ENCODE measurements around the gene ADAM12.

ADAM12 gene

GRCh38 chr10:126425032-126425431 is 36.8 kb upstream of the ADAM12 start:
- Histone ChIP-seq H3K27ac (ENCODE audit: low read depth, low read length) (no peak overlapping the region), H3K4me3 (ENCODE audit: low read depth in 1 of 2, low read length in 2 of 2) (no peak overlapping the region), H3K36me3 (ENCODE audit: control insufficient read depth in 1 of 2, insufficient read depth in 2 of 2, low read length in 2 of 2) (no peaks in the 10 kb centered on the region), H3K9ac (ENCODE audit: low read depth in 1 of 2, low read length in 2 of 2) (no peak overlapping the region), H3K4me1 (ENCODE audit: control insufficient read depth in 1 of 2, insufficient read depth in 2 of 2, low read length in 2 of 2) (no peaks in the 10 kb centered on the region), H3K27me3 (ENCODE audit: control insufficient read depth in 1 of 2, insufficient read depth in 2 of 2, low read length in 2 of 2) (no peaks in the 10 kb centered on the region), H3K9me3 (ENCODE audit: control insufficient read depth in 1 of 2, low read length in 2 of 2) (peaks cover 9 to 15% of the 10 kb centered on the region in 2 donors)

DNA sequence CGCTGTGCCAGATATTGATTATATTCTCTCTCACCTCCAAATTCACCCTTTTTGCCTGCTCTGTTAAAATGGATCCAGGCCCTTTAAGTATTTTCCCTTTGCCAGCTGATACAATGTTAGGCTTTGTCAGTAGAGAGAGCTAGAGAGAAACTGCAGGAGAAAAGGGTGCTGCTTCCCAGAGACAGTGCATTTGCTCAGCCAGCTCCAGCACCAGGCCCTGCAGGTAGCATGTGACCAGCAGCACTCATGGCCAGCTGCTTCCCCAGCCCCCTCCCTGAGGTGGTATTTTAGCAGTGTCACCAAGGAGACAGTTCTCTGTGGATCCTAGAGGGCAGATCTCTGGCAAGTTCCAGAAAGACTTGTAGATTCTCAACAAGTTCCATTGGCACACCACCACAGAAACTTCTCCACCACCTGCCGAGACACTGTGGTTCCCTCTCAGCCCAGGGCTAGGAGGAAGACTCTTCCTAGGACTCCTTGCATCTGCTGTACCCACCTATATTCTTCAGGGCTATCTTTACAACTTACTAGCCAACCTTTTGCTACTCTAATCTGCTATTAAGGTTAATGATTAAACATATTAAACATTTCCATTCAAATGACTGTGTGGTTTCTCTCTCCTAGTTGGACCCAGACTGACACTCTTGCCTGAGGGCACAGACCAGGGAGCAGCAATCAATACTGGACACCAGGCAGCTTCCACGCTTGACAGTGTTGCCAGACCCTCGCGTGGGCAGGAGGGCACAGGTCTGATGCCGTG is 35.6 kb upstream of the ADAM12 start:
- Histone ChIP-seq H3K9ac (ENCODE audit: low read depth in 1 of 2, low read length in 2 of 2) (no peak overlapping the region), H3K27me3 (ENCODE audit: control insufficient read depth in 1 of 2, insufficient read depth in 2 of 2, low read length in 2 of 2) (no peaks in the 10 kb centered on the region), H3K36me3 (ENCODE audit: control insufficient read depth in 1 of 2, insufficient read depth in 2 of 2, low read length in 2 of 2) (no peaks in the 10 kb centered on the region), H3K27ac (ENCODE audit: low read depth, low read length) (no peak overlapping the region), H3K4me1 (ENCODE audit: control insufficient read depth in 1 of 2, insufficient read depth in 2 of 2, low read length in 2 of 2) (no peaks in the 10 kb centered on the region), H3K9me3 (ENCODE audit: control insufficient read depth in 1 of 2, low read length in 2 of 2) (peaks cover 9 to 15% of the 10 kb centered on the region in 2 donors), H3K4me3 (ENCODE audit: low read depth in 1 of 2, low read length in 2 of 2) (no peak overlapping the region)

DNA sequence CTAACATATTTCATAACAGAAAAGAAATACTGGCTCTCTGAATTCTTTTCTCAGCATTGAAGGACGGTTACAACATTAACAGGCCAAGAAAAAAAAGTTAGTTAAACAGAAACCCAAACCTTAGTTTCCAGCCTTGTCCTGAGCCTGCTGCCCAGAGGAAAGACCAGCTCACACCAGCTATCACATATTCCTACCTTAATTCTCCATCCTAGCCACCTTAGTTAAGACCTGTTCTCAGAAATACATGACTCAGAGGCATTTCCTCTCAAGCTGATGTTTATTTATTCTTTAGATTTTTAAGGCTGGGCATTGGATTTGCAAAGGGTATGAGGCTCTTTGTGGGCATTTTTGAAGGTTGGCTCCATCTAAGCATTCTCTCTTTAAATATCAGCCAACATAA is 34.3 kb upstream of the ADAM12 start:
- no peak overlapping the region for H3K9ac ChIP-seq (ENCODE audit: low read depth in 1 of 2, low read length in 2 of 2)
- H3K9me3 ChIP-seq (ENCODE audit: control insufficient read depth in 1 of 2, low read length in 2 of 2): peaks cover 9 to 15% of the 10 kb centered on the region in 2 donors
- H3K36me3 ChIP-seq (ENCODE audit: control insufficient read depth in 1 of 2, insufficient read depth in 2 of 2, low read length in 2 of 2): no peaks in the 10 kb centered on the region
- no peaks in the 10 kb centered on the region for H3K4me1 ChIP-seq (ENCODE audit: control insufficient read depth in 1 of 2, insufficient read depth in 2 of 2, low read length in 2 of 2)
- no peaks in the 10 kb centered on the region for H3K27me3 ChIP-seq (ENCODE audit: control insufficient read depth in 1 of 2, insufficient read depth in 2 of 2, low read length in 2 of 2)
- no peak overlapping the region for H3K4me3 ChIP-seq (ENCODE audit: low read depth in 1 of 2, low read length in 2 of 2)
- H3K27ac ChIP-seq (ENCODE audit: low read depth, low read length): no peak overlapping the region

DNA sequence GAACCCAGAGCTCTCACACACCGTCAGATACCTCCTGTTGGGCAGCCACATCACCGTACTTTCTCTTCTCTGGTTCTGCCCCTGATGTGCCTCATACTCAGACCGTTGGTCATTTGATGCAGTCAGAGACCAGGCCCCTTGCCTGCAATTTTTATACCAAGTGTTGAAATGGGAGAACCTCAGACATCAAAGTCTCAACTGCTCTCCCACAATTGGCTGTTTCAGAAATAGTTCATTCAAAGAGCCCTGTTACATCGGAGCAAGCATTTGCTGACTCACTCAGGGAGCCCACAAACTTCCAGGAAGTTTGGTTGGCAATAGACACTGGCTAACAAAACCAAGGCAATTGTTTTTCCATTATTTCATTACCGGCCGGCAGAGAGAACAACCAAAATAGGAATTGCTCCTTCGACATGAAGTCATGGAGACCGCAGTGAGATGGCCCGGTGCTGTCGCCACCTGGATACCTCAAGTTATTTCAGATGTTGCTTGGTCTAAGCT is 33.5 kb upstream of the ADAM12 start:
- no peaks in the 10 kb centered on the region for H3K27me3 ChIP-seq (ENCODE audit: control insufficient read depth in 1 of 2, insufficient read depth in 2 of 2, low read length in 2 of 2)
- H3K36me3 ChIP-seq (ENCODE audit: control insufficient read depth in 1 of 2, insufficient read depth in 2 of 2, low read length in 2 of 2): no peaks in the 10 kb centered on the region
- H3K9me3 ChIP-seq (ENCODE audit: control insufficient read depth in 1 of 2, low read length in 2 of 2): peaks cover 9 to 15% of the 10 kb centered on the region in 2 donors
- H3K27ac ChIP-seq (ENCODE audit: low read depth, low read length): no peak overlapping the region
- no peaks in the 10 kb centered on the region for H3K4me1 ChIP-seq (ENCODE audit: control insufficient read depth in 1 of 2, insufficient read depth in 2 of 2, low read length in 2 of 2)
- H3K9ac ChIP-seq (ENCODE audit: low read depth in 1 of 2, low read length in 2 of 2): no peak overlapping the region
- H3K4me3 ChIP-seq (ENCODE audit: low read depth in 1 of 2, low read length in 2 of 2): no peak overlapping the region

- Histone ChIP-seq H3K9me3 (ENCODE audit: control insufficient read depth in 1 of 2, low read length in 2 of 2) (peaks cover 9 to 15% of the 10 kb centered on the region in 2 donors), H3K4me3 (ENCODE audit: low read depth in 1 of 2, low read length in 2 of 2) (no peak overlapping the region), H3K4me1 (ENCODE audit: control insufficient read depth in 1 of 2, insufficient read depth in 2 of 2, low read length in 2 of 2) (no peaks in the 10 kb centered on the region), H3K36me3 (ENCODE audit: control insufficient read depth in 1 of 2, insufficient read depth in 2 of 2, low read length in 2 of 2) (no peaks in the 10 kb centered on the region), H3K27me3 (ENCODE audit: control insufficient read depth in 1 of 2, insufficient read depth in 2 of 2, low read length in 2 of 2) (no peaks in the 10 kb centered on the region), H3K9ac (ENCODE audit: low read depth in 1 of 2, low read length in 2 of 2) (no peak overlapping the region), H3K27ac (ENCODE audit: low read depth, low read length) (no peak overlapping the region)
Observed at GRCh38 chr10:126420567-126421300, 32.5 kb upstream of the ADAM12 start.

DNA sequence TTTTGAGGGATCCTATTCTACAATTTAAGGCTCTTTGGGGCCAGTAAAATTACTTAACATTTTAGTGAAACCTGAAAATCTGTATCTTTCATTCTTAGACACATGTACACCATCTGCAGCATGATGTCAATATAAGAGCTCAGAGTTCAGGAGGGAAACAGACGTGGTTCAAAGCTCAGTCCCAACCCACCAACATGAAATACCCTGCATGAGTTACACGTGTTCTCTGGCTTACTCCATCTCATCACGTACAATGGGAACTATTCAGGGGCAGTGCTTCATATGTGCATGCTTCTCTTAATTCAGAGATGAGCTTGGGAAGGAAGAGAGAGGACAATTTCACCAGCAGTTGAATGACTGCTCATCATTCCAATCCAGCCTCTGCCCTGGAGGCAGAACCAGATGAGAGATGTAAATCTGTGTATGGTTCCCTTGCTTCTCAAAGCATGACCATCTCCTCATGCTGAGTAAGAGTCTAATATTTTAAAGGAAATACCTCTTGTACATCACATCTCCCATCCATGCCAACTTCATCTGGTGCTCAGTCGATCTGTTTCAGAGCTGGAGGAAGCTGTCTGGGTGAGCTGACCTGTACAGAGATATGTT is 29.0 kb upstream of the ADAM12 start:
- Histone ChIP-seq H3K9ac (ENCODE audit: low read depth in 1 of 2, low read length in 2 of 2) (no peak overlapping the region), H3K9me3 (ENCODE audit: control insufficient read depth in 1 of 2, low read length in 2 of 2) (no peaks in the 10 kb centered on the region), H3K27me3 (ENCODE audit: control insufficient read depth in 1 of 2, insufficient read depth in 2 of 2, low read length in 2 of 2) (no peaks in the 10 kb centered on the region), H3K4me3 (ENCODE audit: low read depth in 1 of 2, low read length in 2 of 2) (no peak overlapping the region), H3K36me3 (ENCODE audit: control insufficient read depth in 1 of 2, insufficient read depth in 2 of 2, low read length in 2 of 2) (no peaks in the 10 kb centered on the region), H3K27ac (ENCODE audit: low read depth, low read length) (no peak overlapping the region), H3K4me1 (ENCODE audit: control insufficient read depth in 1 of 2, insufficient read depth in 2 of 2, low read length in 2 of 2) (no peaks in the 10 kb centered on the region)

- no peak overlapping the region for H3K4me3 ChIP-seq (ENCODE audit: low read depth in 1 of 2, low read length in 2 of 2)
- no peak overlapping the region for H3K27ac ChIP-seq (ENCODE audit: low read depth, low read length)
- H3K36me3 ChIP-seq (ENCODE audit: control insufficient read depth in 1 of 2, insufficient read depth in 2 of 2, low read length in 2 of 2): no peaks in the 10 kb centered on the region
- H3K9me3 ChIP-seq (ENCODE audit: control insufficient read depth in 1 of 2, low read length in 2 of 2): no peaks in the 10 kb centered on the region
- no peak overlapping the region for H3K9ac ChIP-seq (ENCODE audit: low read depth in 1 of 2, low read length in 2 of 2)
- H3K27me3 ChIP-seq (ENCODE audit: control insufficient read depth in 1 of 2, insufficient read depth in 2 of 2, low read length in 2 of 2): no peaks in the 10 kb centered on the region
- no peaks in the 10 kb centered on the region for H3K4me1 ChIP-seq (ENCODE audit: control insufficient read depth in 1 of 2, insufficient read depth in 2 of 2, low read length in 2 of 2)
Observed at GRCh38 chr10:126409821-126410220, 21.5 kb upstream of the ADAM12 start.

GRCh38 chr10:126408953-126409641 is 20.8 kb upstream of the ADAM12 start:
- Histone ChIP-seq H3K9ac (ENCODE audit: low read depth in 1 of 2, low read length in 2 of 2) (no peak overlapping the region), H3K4me1 (ENCODE audit: control insufficient read depth in 1 of 2, insufficient read depth in 2 of 2, low read length in 2 of 2) (no peaks in the 10 kb centered on the region), H3K4me3 (ENCODE audit: low read depth in 1 of 2, low read length in 2 of 2) (no peak overlapping the region), H3K36me3 (ENCODE audit: control insufficient read depth in 1 of 2, insufficient read depth in 2 of 2, low read length in 2 of 2) (no peaks in the 10 kb centered on the region), H3K27ac (ENCODE audit: low read depth, low read length) (no peak overlapping the region), H3K9me3 (ENCODE audit: control insufficient read depth in 1 of 2, low read length in 2 of 2) (no peaks in the 10 kb centered on the region), H3K27me3 (ENCODE audit: control insufficient read depth in 1 of 2, insufficient read depth in 2 of 2, low read length in 2 of 2) (no peaks in the 10 kb centered on the region)

GRCh38 chr10:126407831-126408230 is 19.6 kb upstream of the ADAM12 start:
- no peaks in the 10 kb centered on the region for H3K9me3 ChIP-seq (ENCODE audit: control insufficient read depth in 1 of 2, low read length in 2 of 2)
- H3K36me3 ChIP-seq (ENCODE audit: control insufficient read depth in 1 of 2, insufficient read depth in 2 of 2, low read length in 2 of 2): no peaks in the 10 kb centered on the region
- no peak overlapping the region for H3K4me3 ChIP-seq (ENCODE audit: low read depth in 1 of 2, low read length in 2 of 2)
- no peaks in the 10 kb centered on the region for H3K27me3 ChIP-seq (ENCODE audit: control insufficient read depth in 1 of 2, insufficient read depth in 2 of 2, low read length in 2 of 2)
- no peak overlapping the region for H3K9ac ChIP-seq (ENCODE audit: low read depth in 1 of 2, low read length in 2 of 2)
- H3K4me1 ChIP-seq (ENCODE audit: control insufficient read depth in 1 of 2, insufficient read depth in 2 of 2, low read length in 2 of 2): no peaks in the 10 kb centered on the region
- no peak overlapping the region for H3K27ac ChIP-seq (ENCODE audit: low read depth, low read length)
